ENCODE data around the gene FBLN1.
A peak's percentile ranks its signal among the peaks of the same experiment; 100 is the strongest.

Gene FBLN1

DNA sequence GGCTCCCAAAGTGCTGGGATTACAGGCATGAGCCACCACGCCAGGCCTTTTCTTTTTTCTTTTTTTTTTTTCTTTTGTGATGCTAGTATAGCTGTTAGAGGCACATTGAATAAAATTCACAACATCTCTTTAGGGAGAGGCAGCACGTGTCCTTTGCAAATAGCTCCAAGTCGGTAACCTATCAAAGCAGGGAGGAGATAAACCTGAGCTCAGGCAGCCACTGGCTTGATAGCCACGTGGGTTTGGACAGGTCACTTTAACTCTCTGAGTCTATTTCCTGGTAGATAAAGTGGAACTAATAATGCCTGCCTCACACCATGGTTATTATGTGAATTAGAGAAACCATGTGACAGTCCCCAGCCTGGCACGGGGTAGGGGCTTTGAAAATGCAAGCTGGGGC lies 125.8 kb downstream of the FBLN1 start:
- no peaks in the 10 kb centered on the region for H3K9me3 ChIP-seq (ENCODE audit: control insufficient read depth, low read length)
- H3K4me3 ChIP-seq (ENCODE audit: extremely low read depth, insufficient read depth, low read length, poor library complexity, severe bottlenecking) = no peak overlapping the region
- peaks cover 23% of the 10 kb centered on the region for H3K4me1 ChIP-seq (ENCODE audit: control insufficient read depth, insufficient read depth, low read length, poor library complexity, severe bottlenecking)
- no peaks in the 10 kb centered on the region for H3K36me3 ChIP-seq (ENCODE audit: control insufficient read depth, insufficient read depth, low read length)
- 40 to 60% methylated on average over 3 to 4 of the region's 5 CpGs for WGBS, 2 experiments (ENCODE audit: insufficient coverage in 2 of 2)
- H3K27ac ChIP-seq (ENCODE audit: low read depth, low read length, severe bottlenecking) = no peak overlapping the region

DNA sequence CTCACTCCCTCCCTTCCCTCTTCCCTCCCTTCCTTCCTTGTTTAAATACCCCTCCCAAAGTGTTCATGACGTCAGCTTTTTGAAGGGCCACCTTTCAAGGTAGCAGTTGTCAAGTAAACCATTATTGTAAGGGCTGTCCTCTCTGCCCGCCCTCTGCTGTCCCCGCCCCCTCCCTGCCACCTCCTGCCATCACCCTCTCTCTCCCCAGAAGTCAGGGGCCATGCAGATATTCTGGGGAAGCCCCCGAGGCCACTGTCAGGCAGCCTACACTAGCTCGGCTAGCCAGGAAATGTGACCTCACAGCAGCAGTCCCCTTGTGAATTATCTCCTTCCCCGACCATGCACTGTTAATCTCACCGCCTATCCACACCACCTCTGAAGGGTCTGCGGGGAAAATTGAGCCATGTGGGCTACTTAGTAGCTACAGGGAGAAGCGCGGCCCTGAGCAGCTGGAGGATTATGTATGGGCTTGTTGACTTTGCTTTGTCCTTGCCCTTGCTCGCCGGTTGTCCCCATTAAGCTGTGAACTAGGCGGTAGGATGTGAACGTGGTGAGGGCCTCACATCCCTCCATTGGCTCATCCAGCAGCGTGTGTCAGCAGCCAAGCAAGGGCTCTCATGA lies 126.9 kb downstream of the FBLN1 start:
- Histone ChIP-seq H3K36me3 (ENCODE audit: control insufficient read depth, insufficient read depth, low read length) (no peaks in the 10 kb centered on the region), H3K4me3 (ENCODE audit: extremely low read depth, insufficient read depth, low read length, poor library complexity, severe bottlenecking) (no peak overlapping the region), H3K27ac (ENCODE audit: low read depth, low read length, severe bottlenecking) (peak overlapping the region; percentile 16), H3K9me3 (ENCODE audit: control insufficient read depth, low read length) (no peaks in the 10 kb centered on the region), H3K4me1 (ENCODE audit: control insufficient read depth, insufficient read depth, low read length, poor library complexity, severe bottlenecking) (peaks cover 23% of the 10 kb centered on the region)
- WGBS, 2 experiments (ENCODE audit: insufficient coverage in 2 of 2) = 43 to 59% methylated on average over 4 to 9 of the region's 15 CpGs

DNA sequence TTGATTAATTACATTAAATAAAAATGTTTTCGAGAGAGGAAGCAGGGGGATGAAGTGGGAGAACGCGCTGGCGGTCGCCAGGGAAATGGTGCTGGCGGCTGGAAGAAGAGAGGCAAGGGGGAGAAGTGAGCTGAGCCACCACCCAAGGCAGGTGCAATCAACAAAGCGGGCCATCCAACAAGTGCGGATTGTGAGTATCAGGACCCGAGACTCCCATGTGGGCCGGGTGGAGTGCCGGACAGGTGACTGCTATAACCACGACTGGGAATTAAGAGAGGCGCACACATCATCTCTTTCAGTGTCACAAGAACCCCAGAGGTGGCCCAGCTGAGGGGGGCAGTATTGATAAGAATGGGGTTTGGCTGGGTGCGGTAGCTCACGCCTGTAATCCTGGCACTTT lies 127.8 kb downstream of the FBLN1 start:
- Histone ChIP-seq H3K36me3 (ENCODE audit: control insufficient read depth, insufficient read depth, low read length) (no peaks in the 10 kb centered on the region), H3K9me3 (ENCODE audit: control insufficient read depth, low read length) (no peaks in the 10 kb centered on the region), H3K4me1 (ENCODE audit: control insufficient read depth, insufficient read depth, low read length, poor library complexity, severe bottlenecking) (peaks cover 23% of the 10 kb centered on the region), H3K27ac (ENCODE audit: low read depth, low read length, severe bottlenecking) (no peak overlapping the region), H3K4me3 (ENCODE audit: extremely low read depth, insufficient read depth, low read length, poor library complexity, severe bottlenecking) (no peak overlapping the region)
- 91 to 94% methylated on average over 10 to 11 of the region's 15 CpGs for WGBS, 2 experiments (ENCODE audit: insufficient coverage in 2 of 2)

DNA sequence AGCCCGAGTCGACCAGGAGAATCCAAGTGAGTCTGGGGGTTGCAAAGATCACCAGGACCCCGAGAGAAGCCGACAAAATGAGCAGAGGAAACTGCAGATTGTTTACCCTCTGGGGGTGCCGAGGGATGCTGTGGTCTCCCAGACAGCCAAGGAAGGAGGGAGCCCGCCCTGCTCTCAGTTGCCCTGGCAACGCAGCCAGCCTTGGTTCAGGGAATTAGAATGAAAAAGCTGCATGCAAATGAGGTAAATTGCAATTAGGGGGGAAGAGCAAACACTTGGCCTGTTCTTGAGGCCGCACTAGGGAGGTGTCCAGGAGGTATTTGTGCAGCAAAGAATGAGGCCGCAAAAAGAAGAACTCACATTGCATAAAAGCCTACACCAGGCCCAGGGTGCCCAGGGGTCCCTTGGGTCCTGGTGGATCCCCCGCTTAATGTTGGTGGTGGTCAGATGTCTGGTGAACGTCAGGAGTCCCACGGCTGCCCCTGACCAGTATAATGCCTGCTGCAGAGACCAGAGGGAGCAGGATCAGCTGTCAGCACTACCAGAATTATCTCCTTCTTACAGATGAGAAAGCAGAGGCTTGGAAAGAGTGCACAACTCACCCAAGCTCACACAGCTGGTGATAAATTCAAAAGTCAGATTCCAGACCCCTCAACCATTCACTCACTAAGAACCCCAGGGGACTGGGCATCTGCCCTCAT lies 128.6 kb downstream of the FBLN1 start:
- no peaks in the 10 kb centered on the region for H3K36me3 ChIP-seq (ENCODE audit: control insufficient read depth, insufficient read depth, low read length)
- H3K9me3 ChIP-seq (ENCODE audit: control insufficient read depth, low read length) = no peaks in the 10 kb centered on the region
- WGBS, 2 experiments (ENCODE audit: insufficient coverage in 2 of 2) = 38 to 45% methylated on average over 10 to 11 of the region's 12 CpGs
- no peak overlapping the region for H3K27ac ChIP-seq (ENCODE audit: low read depth, low read length, severe bottlenecking)
- H3K4me3 ChIP-seq (ENCODE audit: extremely low read depth, insufficient read depth, low read length, poor library complexity, severe bottlenecking) = no peak overlapping the region
- H3K4me1 ChIP-seq (ENCODE audit: control insufficient read depth, insufficient read depth, low read length, poor library complexity, severe bottlenecking) = peaks cover 23% of the 10 kb centered on the region

DNA sequence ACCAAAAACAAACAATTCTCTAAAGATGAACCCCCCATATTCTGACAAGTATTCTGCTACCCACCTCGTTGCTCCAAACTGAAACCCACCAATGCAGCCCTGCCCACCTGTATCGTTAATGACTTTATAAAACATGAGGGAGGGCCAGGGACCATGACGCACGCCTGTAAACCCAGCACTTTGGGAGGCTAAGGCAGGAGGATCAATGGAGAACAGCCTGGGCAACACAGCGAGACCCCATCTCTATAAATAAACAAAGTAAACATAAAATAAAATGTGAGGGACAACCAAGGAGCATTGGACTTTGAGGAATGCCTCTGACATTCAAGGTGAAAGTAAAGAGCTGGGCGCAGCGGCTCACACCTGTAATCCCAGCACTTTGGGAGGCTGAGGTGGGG lies 129.2 kb downstream of the FBLN1 start:
- H3K4me3 ChIP-seq (ENCODE audit: extremely low read depth, insufficient read depth, low read length, poor library complexity, severe bottlenecking) = no peak overlapping the region
- no peaks in the 10 kb centered on the region for H3K9me3 ChIP-seq (ENCODE audit: control insufficient read depth, low read length)
- no peak overlapping the region for H3K27ac ChIP-seq (ENCODE audit: low read depth, low read length, severe bottlenecking)
- 93 to 94% methylated on average over 3 to 4 of the region's 7 CpGs for WGBS, 2 experiments (ENCODE audit: insufficient coverage in 2 of 2)
- H3K36me3 ChIP-seq (ENCODE audit: control insufficient read depth, insufficient read depth, low read length) = no peaks in the 10 kb centered on the region
- peaks cover 23% of the 10 kb centered on the region for H3K4me1 ChIP-seq (ENCODE audit: control insufficient read depth, insufficient read depth, low read length, poor library complexity, severe bottlenecking)

DNA sequence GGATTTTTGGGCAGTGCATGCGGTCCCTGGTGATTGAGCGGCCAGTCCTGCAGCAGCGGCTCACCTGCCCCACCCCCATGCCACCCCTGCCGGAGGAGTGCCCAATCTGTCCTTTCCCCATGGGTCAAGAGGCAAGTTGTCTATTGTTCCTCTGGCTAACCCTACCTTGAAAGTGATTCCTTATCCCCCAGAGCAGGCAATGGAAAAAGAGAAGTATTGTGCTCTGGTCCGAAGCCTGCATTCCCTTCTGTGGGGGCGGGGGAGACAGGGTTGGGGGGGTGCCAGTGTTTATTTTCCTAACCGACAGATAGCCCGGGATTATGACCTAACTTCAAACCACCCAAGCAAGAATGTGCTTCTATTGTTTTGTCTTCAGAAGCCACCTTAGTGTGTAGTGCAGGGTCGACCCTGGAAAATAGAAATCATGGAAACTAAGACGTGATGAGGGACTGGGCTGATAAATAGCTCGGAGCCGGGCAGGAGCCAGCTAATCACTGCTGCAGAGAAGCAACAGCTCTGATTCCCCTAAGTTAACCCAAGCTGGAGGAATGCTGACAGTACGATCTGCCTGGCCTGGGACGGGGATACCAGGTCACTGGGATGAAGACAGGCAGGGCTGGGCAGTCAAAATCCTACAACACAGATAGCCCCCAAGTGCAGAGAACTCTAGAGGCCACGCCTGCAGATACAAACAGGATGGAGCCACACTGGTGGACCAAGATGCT lies 130.3 kb downstream of the FBLN1 start:
- Histone ChIP-seq H3K27ac (ENCODE audit: low read depth, low read length, severe bottlenecking) (no peak overlapping the region), H3K9me3 (ENCODE audit: control insufficient read depth, low read length) (no peaks in the 10 kb centered on the region), H3K36me3 (ENCODE audit: control insufficient read depth, insufficient read depth, low read length) (no peaks in the 10 kb centered on the region), H3K4me1 (ENCODE audit: control insufficient read depth, insufficient read depth, low read length, poor library complexity, severe bottlenecking) (peaks cover 19% of the 10 kb centered on the region), H3K4me3 (ENCODE audit: extremely low read depth, insufficient read depth, low read length, poor library complexity, severe bottlenecking) (no peak overlapping the region)
- 42 to 45% methylated on average over 9 to 10 of the region's 15 CpGs for WGBS, 2 experiments (ENCODE audit: insufficient coverage in 2 of 2)

DNA sequence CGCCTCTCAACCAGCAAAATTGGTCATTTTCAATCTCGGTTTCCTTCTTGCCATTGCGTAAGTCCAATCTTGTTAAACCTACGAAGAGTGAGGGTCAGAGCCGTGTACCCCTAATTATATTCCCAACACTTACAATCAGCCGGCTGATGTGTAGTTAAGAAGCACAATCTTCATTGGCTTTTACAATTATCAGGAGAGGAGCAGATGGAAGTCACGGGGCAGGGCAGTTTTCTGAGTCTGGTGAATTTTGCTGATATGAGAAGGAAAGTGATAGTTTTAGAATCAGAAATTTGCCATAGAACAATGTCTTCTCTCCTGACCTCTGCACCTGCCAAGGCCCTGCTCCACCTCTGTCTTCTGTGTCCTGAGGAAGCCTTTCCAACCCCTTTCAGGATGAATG lies 134.0 kb downstream of the FBLN1 start:
- 89 to 93% methylated on average over 4 to 6 of the region's 7 CpGs for WGBS, 2 experiments (ENCODE audit: insufficient coverage in 2 of 2)
- Histone ChIP-seq H3K27ac (ENCODE audit: low read depth, low read length, severe bottlenecking) (no peak overlapping the region), H3K36me3 (ENCODE audit: control insufficient read depth, insufficient read depth, low read length) (no peaks in the 10 kb centered on the region), H3K9me3 (ENCODE audit: control insufficient read depth, low read length) (no peaks in the 10 kb centered on the region), H3K4me1 (ENCODE audit: control insufficient read depth, insufficient read depth, low read length, poor library complexity, severe bottlenecking) (peaks cover 14% of the 10 kb centered on the region), H3K4me3 (ENCODE audit: extremely low read depth, insufficient read depth, low read length, poor library complexity, severe bottlenecking) (no peak overlapping the region)

DNA sequence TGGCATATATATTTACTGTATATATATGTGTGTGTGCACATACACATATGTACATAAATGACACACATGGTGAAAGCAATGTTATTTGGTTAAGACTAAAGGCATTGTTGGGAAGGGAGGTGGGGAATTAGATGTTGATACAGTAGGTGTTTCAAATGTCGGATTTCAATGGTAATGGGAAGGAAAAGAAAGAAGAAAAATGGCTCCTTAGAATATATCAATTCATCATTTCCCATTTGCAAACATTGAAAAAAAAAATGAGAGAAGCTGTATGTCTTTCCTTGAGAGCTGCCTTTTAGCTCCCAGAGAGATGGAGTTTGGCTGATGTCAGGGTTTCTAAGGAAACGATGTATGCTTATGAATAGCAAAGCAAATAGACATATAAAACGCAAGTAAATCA lies 135.5 kb downstream of the FBLN1 start:
- no peaks in the 10 kb centered on the region for H3K9me3 ChIP-seq (ENCODE audit: control insufficient read depth, low read length)
- H3K36me3 ChIP-seq (ENCODE audit: control insufficient read depth, insufficient read depth, low read length) = no peaks in the 10 kb centered on the region
- WGBS, 2 experiments (ENCODE audit: insufficient coverage in 2 of 2) = no CpG with 5 or more reads among the region's 3 CpGs
- H3K27ac ChIP-seq (ENCODE audit: low read depth, low read length, severe bottlenecking) = no peak overlapping the region
- peaks cover 14% of the 10 kb centered on the region for H3K4me1 ChIP-seq (ENCODE audit: control insufficient read depth, insufficient read depth, low read length, poor library complexity, severe bottlenecking)
- H3K4me3 ChIP-seq (ENCODE audit: extremely low read depth, insufficient read depth, low read length, poor library complexity, severe bottlenecking) = no peak overlapping the region

DNA sequence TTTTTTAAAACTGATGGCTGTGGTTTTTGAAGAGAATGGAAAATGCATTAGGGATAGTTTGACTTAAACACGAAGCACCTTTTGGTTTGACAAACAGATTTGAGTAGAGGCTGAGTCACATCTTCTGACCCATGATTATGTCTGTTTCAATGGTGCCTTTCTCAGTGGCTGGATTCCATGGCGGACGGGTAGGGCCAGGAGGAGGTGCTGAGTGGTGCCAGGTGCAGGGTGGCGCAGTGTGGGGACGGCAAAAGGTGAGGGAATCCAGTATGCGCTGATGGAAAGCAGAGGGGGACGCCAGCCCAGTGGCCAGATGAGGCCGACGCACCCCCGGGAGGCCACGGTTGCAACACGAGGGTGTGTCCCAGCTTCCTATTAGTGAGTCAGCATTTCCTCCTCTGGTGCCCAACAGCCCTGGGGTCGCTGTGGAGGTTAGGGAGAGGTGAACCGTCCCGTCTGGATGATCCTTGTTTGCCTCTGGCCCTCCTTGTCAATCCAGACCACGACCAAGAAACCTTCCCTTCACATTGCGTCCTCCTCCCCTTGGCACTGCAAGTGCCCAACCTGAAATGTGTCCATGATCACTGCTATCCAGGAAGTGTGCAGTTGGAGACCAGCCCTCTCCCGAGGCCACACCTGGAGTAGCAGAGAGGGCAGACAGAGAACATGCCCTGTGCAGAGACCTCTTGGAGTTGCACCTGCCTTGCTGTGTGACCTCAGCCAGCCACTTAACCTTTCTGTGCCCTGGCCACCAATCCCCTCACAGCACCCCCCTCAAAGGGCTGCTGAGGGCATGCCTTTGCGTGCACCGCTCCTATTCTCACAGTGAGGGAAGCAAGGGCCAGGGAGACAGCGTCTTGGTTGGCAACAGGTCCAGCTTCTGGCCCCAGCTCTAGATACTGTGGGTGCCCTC lies 136.4 kb downstream of the FBLN1 start:
- H3K4me1 ChIP-seq (ENCODE audit: control insufficient read depth, insufficient read depth, low read length, poor library complexity, severe bottlenecking) = peaks cover 14% of the 10 kb centered on the region
- no peaks in the 10 kb centered on the region for H3K9me3 ChIP-seq (ENCODE audit: control insufficient read depth, low read length)
- no peak overlapping the region for H3K27ac ChIP-seq (ENCODE audit: low read depth, low read length, severe bottlenecking)
- H3K36me3 ChIP-seq (ENCODE audit: control insufficient read depth, insufficient read depth, low read length) = no peaks in the 10 kb centered on the region
- H3K4me3 ChIP-seq (ENCODE audit: extremely low read depth, insufficient read depth, low read length, poor library complexity, severe bottlenecking) = no peak overlapping the region
- 84 to 93% methylated on average over 13 to 19 of the region's 21 CpGs for WGBS, 2 experiments (ENCODE audit: insufficient coverage in 2 of 2)

DNA sequence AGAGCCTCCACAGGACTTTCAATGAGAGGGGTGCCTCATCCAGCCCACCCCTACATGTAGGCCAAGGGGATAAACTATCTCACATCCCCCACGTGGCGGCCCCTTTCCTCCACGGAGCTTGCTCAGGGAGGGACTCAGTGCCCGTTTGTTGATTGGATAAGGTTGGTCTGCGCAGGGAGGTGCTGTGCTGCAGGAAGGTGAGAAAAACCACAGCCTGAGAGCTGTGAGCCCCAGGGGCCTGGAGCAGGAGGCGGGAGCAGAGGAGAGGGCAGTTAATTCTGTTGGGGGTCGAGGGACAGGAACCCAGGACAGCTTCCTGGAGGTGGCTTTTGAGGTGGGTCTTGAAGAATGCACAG lies 137.0 kb downstream of the FBLN1 start:
- WGBS, 2 experiments (ENCODE audit: insufficient coverage in 2 of 2) = 71 to 75% methylated on average over 4 of the region's 7 CpGs
- Histone ChIP-seq H3K36me3 (ENCODE audit: control insufficient read depth, insufficient read depth, low read length) (no peaks in the 10 kb centered on the region), H3K4me3 (ENCODE audit: extremely low read depth, insufficient read depth, low read length, poor library complexity, severe bottlenecking) (no peak overlapping the region)

More for the DNA sequence above, 137.0 kb downstream of the FBLN1 start:
- H3K9me3 ChIP-seq (ENCODE audit: control insufficient read depth, low read length) = no peaks in the 10 kb centered on the region
- peaks cover 14% of the 10 kb centered on the region for H3K4me1 ChIP-seq (ENCODE audit: control insufficient read depth, insufficient read depth, low read length, poor library complexity, severe bottlenecking)
- H3K27ac ChIP-seq (ENCODE audit: low read depth, low read length, severe bottlenecking) = no peak overlapping the region

All from mesodermal cell (in vitro differentiated cells).